ENCODE measurements around the gene REEP6. TPM values are rescaled to one million over a fixed set of nuclear protein-coding genes. Genes with fewer than 3 reads are reported as not detected.
"Not testable (repeated sequence)": the region's sequence is repeated elsewhere in the genome, so short reads cannot be mapped to it uniquely, and the experiment has no call there.

Gene REEP6
- polyA plus RNA-seq, 1 donor = 228 TPM

GRCh38 chr19:1527650-1528309 is 36.8 kb downstream of the REEP6 start:
- no CpG with 5 or more reads among the region's 27 CpGs for WGBS (ENCODE audit: insufficient coverage, low lambda C conversion rate)
- Histone ChIP-seq H3K36me3 (ENCODE audit: control insufficient read depth, insufficient read depth, low read length) (no peaks in the 10 kb centered on the region), H3K4me1 (ENCODE audit: control insufficient read depth, insufficient read depth, low read length) (no peaks in the 10 kb centered on the region), H3K9me3 (ENCODE audit: control insufficient read depth, low read depth, low read length) (peaks cover 3% of the 10 kb centered on the region), H3K4me3 (ENCODE audit: low read length) (no peak overlapping the region), H3K27me3 (ENCODE audit: control insufficient read depth, insufficient read depth, low read length) (peaks cover 32% of the 10 kb centered on the region), H3K27ac (ENCODE audit: low read length) (no peak overlapping the region)
- no peak for DNase-seq

GRCh38 chr19:1528596-1529429 is 37.8 kb downstream of the REEP6 start:
- no peak overlapping the region for H3K4me3 ChIP-seq (ENCODE audit: low read length)
- peaks cover 23% of the 10 kb centered on the region for H3K27me3 ChIP-seq (ENCODE audit: control insufficient read depth, insufficient read depth, low read length)
- H3K27ac ChIP-seq (ENCODE audit: low read length) = no peak overlapping the region
- WGBS (ENCODE audit: insufficient coverage, low lambda C conversion rate) = no CpG with 5 or more reads among the region's 23 CpGs
- H3K36me3 ChIP-seq (ENCODE audit: control insufficient read depth, insufficient read depth, low read length) = no peaks in the 10 kb centered on the region
- H3K4me1 ChIP-seq (ENCODE audit: control insufficient read depth, insufficient read depth, low read length) = no peaks in the 10 kb centered on the region
- H3K9me3 ChIP-seq (ENCODE audit: control insufficient read depth, low read depth, low read length) = peaks cover 3% of the 10 kb centered on the region
- no peak for DNase-seq

- H3K36me3 ChIP-seq (ENCODE audit: control insufficient read depth, insufficient read depth, low read length) = no peaks in the 10 kb centered on the region
- H3K27ac ChIP-seq (ENCODE audit: low read length) = no peak overlapping the region
- no peaks in the 10 kb centered on the region for H3K4me1 ChIP-seq (ENCODE audit: control insufficient read depth, insufficient read depth, low read length)
- H3K9me3 ChIP-seq (ENCODE audit: control insufficient read depth, low read depth, low read length) = peaks cover 3% of the 10 kb centered on the region
- H3K27me3 ChIP-seq (ENCODE audit: control insufficient read depth, insufficient read depth, low read length) = peaks cover 21% of the 10 kb centered on the region
- no peak for DNase-seq
- no CpG with 5 or more reads among the region's 16 CpGs for WGBS (ENCODE audit: insufficient coverage, low lambda C conversion rate)
- H3K4me3 ChIP-seq (ENCODE audit: low read length) = no peak overlapping the region
Measured at GRCh38 chr19:1529430-1529816, 38.4 kb downstream of the REEP6 start.

GRCh38 chr19:1530856-1531255 is 39.9 kb downstream of the REEP6 start:
- WGBS (ENCODE audit: insufficient coverage, low lambda C conversion rate) = no CpG with 5 or more reads among the region's 11 CpGs
- H3K4me3 ChIP-seq (ENCODE audit: low read length); H3K4me1 ChIP-seq (ENCODE audit: control insufficient read depth, insufficient read depth, low read length); H3K27me3 ChIP-seq (ENCODE audit: control insufficient read depth, insufficient read depth, low read length); H3K36me3 ChIP-seq (ENCODE audit: control insufficient read depth, insufficient read depth, low read length); DNase-seq; H3K9me3 ChIP-seq (ENCODE audit: control insufficient read depth, low read depth, low read length); H3K27ac ChIP-seq (ENCODE audit: low read length): not testable (repeated sequence)

GRCh38 chr19:1531587-1531986 is 40.6 kb downstream of the REEP6 start:
- no peaks in the 10 kb centered on the region for H3K9me3 ChIP-seq (ENCODE audit: control insufficient read depth, low read depth, low read length)
- 93% methylated on average over 3 of the region's 11 CpGs for WGBS (ENCODE audit: insufficient coverage, low lambda C conversion rate)
- H3K4me3 ChIP-seq (ENCODE audit: low read length) = no peak overlapping the region
- H3K27me3 ChIP-seq (ENCODE audit: control insufficient read depth, insufficient read depth, low read length) = no peaks in the 10 kb centered on the region
- no peaks in the 10 kb centered on the region for H3K4me1 ChIP-seq (ENCODE audit: control insufficient read depth, insufficient read depth, low read length)
- H3K36me3 ChIP-seq (ENCODE audit: control insufficient read depth, insufficient read depth, low read length) = no peaks in the 10 kb centered on the region
- no peak overlapping the region for H3K27ac ChIP-seq (ENCODE audit: low read length)
- no peak for DNase-seq

- no peak overlapping the region for H3K4me3 ChIP-seq (ENCODE audit: low read length)
- no peaks in the 10 kb centered on the region for H3K27me3 ChIP-seq (ENCODE audit: control insufficient read depth, insufficient read depth, low read length)
- no peaks in the 10 kb centered on the region for H3K36me3 ChIP-seq (ENCODE audit: control insufficient read depth, insufficient read depth, low read length)
- H3K27ac ChIP-seq (ENCODE audit: low read length) = no peak overlapping the region
- H3K9me3 ChIP-seq (ENCODE audit: control insufficient read depth, low read depth, low read length) = no peaks in the 10 kb centered on the region
- H3K4me1 ChIP-seq (ENCODE audit: control insufficient read depth, insufficient read depth, low read length) = no peaks in the 10 kb centered on the region
- no peak for DNase-seq
- 93% methylated on average over 2 of the region's 9 CpGs for WGBS (ENCODE audit: insufficient coverage, low lambda C conversion rate)
Measured at GRCh38 chr19:1532003-1532402, 41.0 kb downstream of the REEP6 start.

- no peak overlapping the region for H3K27ac ChIP-seq (ENCODE audit: low read length)
- H3K4me3 ChIP-seq (ENCODE audit: low read length) = no peak overlapping the region
- H3K27me3 ChIP-seq (ENCODE audit: control insufficient read depth, insufficient read depth, low read length) = peaks cover under 1% of the 10 kb centered on the region
- DNase-seq = no peak
- H3K4me1 ChIP-seq (ENCODE audit: control insufficient read depth, insufficient read depth, low read length) = no peaks in the 10 kb centered on the region
- no peaks in the 10 kb centered on the region for H3K9me3 ChIP-seq (ENCODE audit: control insufficient read depth, low read depth, low read length)
- no CpG with 5 or more reads among the region's 23 CpGs for WGBS (ENCODE audit: insufficient coverage, low lambda C conversion rate)
- H3K36me3 ChIP-seq (ENCODE audit: control insufficient read depth, insufficient read depth, low read length) = no peaks in the 10 kb centered on the region
Measured at GRCh38 chr19:1533510-1534150, 42.6 kb downstream of the REEP6 start.

- WGBS (ENCODE audit: insufficient coverage, low lambda C conversion rate) = no CpG with 5 or more reads among the region's 14 CpGs
- no peaks in the 10 kb centered on the region for H3K36me3 ChIP-seq (ENCODE audit: control insufficient read depth, insufficient read depth, low read length)
- H3K27me3 ChIP-seq (ENCODE audit: control insufficient read depth, insufficient read depth, low read length) = peaks cover 2% of the 10 kb centered on the region
- H3K4me3 ChIP-seq (ENCODE audit: low read length) = no peak overlapping the region
- H3K27ac ChIP-seq (ENCODE audit: low read length) = no peak overlapping the region
- H3K9me3 ChIP-seq (ENCODE audit: control insufficient read depth, low read depth, low read length) = no peaks in the 10 kb centered on the region
- H3K4me1 ChIP-seq (ENCODE audit: control insufficient read depth, insufficient read depth, low read length) = no peaks in the 10 kb centered on the region
- DNase-seq = no peak
Measured at GRCh38 chr19:1534972-1535371, 44.0 kb downstream of the REEP6 start.

GRCh38 chr19:1535699-1536098 is 44.7 kb downstream of the REEP6 start:
- not testable (repeated sequence) for H3K27ac ChIP-seq (ENCODE audit: low read length); H3K27me3 ChIP-seq (ENCODE audit: control insufficient read depth, insufficient read depth, low read length)
- WGBS (ENCODE audit: insufficient coverage, low lambda C conversion rate) = no CpG with 5 or more reads among the region's 7 CpGs

GRCh38 chr19:1538978-1539377 is 48.0 kb downstream of the REEP6 start:
- Histone ChIP-seq H3K36me3 (ENCODE audit: control insufficient read depth, insufficient read depth, low read length) (no peaks in the 10 kb centered on the region), H3K4me3 (ENCODE audit: low read length) (no peak overlapping the region), H3K4me1 (ENCODE audit: control insufficient read depth, insufficient read depth, low read length) (no peaks in the 10 kb centered on the region), H3K27me3 (ENCODE audit: control insufficient read depth, insufficient read depth, low read length) (peaks cover 21% of the 10 kb centered on the region), H3K27ac (ENCODE audit: low read length) (no peak overlapping the region), H3K9me3 (ENCODE audit: control insufficient read depth, low read depth, low read length) (no peaks in the 10 kb centered on the region)
- no CpG with 5 or more reads among the region's 15 CpGs for WGBS (ENCODE audit: insufficient coverage, low lambda C conversion rate)
- DNase-seq = no peak

More at GRCh38 chr19:1535699-1536098, 44.7 kb downstream of the REEP6 start:
- not testable (repeated sequence) for DNase-seq; H3K36me3 ChIP-seq (ENCODE audit: control insufficient read depth, insufficient read depth, low read length); H3K4me1 ChIP-seq (ENCODE audit: control insufficient read depth, insufficient read depth, low read length); H3K9me3 ChIP-seq (ENCODE audit: control insufficient read depth, low read depth, low read length); H3K4me3 ChIP-seq (ENCODE audit: low read length)
